MM.1S (cell line): Measurements from ENCODE around the gene AMDHD1.

ENCODE experiments used
- DNase-seq: peaks from one replicate; pipeline ENCODE4 v3.0.0-alpha.2; 2015
- H2AFZ ChIP-seq: fragments of 300-600 bp; sonication (generic); 2 replicates; pipeline ENCODE4 v1.6.0; 2016; ENCODE audit warnings: antibody characterized with exemption, low read length
- H3F3A ChIP-seq: fragments of 300-600 bp; sonication (generic); 2 replicates; pipeline ENCODE4 v1.6.1; 2016; ENCODE audit warnings: mild to moderate bottlenecking, antibody characterized with exemption, low read length, moderate library complexity, mixed read lengths; ENCODE audit not compliant: insufficient read depth
- H3K27ac ChIP-seq: fragments of 300-600 bp; sonication (generic); 2 replicates; pipeline ENCODE4 v1.5.1; 2016; ENCODE audit warnings: mild to moderate bottlenecking, low read length
- H3K27me3 ChIP-seq: fragments of 300-600 bp; sonication (generic); replicated peaks from 2 replicates; pipeline ENCODE4 v1.6.0; 2016; ENCODE audit warnings: low read length; ENCODE audit not compliant: insufficient read depth
- H3K36me3 ChIP-seq: fragments of 300-600 bp; sonication (generic); replicated peaks from 2 replicates; pipeline ENCODE4 v1.6.1; 2016; ENCODE audit warnings: mild to moderate bottlenecking, low read length, mixed read lengths; ENCODE audit not compliant: insufficient read depth
- H3K4me1 ChIP-seq: fragments of 300-600 bp; sonication (generic); 2 replicates; pipeline ENCODE4 v1.6.1; 2016; ENCODE audit warnings: low read length, mixed read lengths
- H3K4me2 ChIP-seq: fragments of 300-600 bp; sonication (generic); 2 replicates; pipeline ENCODE4 v1.6.0; 2016; ENCODE audit warnings: low read depth, low read length
- H3K4me3 ChIP-seq: fragments of 300-600 bp; sonication (generic); 2 replicates; pipeline ENCODE4 v1.5.1; 2016; ENCODE audit warnings: low read length, mixed read lengths
- H3K79me2 ChIP-seq: fragments of 300-600 bp; sonication (generic); 2 replicates; pipeline ENCODE4 v1.6.1; 2016; ENCODE audit warnings: mixed run types, low read length, mixed read lengths
- H3K9ac ChIP-seq: fragments of 300-600 bp; sonication (generic); 2 replicates; pipeline ENCODE4 v1.6.1; 2016; ENCODE audit warnings: low read length, mixed read lengths
- H3K9me2 ChIP-seq: fragments of 300-600 bp; sonication (generic); replicated peaks from 2 replicates; pipeline ENCODE4 v1.6.1; 2016; ENCODE audit warnings: mild to moderate bottlenecking, low read length, mixed read lengths; ENCODE audit not compliant: insufficient read depth
- H3K9me3 ChIP-seq: fragments of 300-600 bp; sonication (generic); replicated peaks from 2 replicates; pipeline ENCODE4 v1.6.1; 2016; ENCODE audit warnings: mild to moderate bottlenecking, low read length, mixed read lengths; ENCODE audit not compliant: insufficient read depth
- H4K20me1 ChIP-seq: fragments of 300-600 bp; sonication (generic); 2 replicates; pipeline ENCODE4 v1.6.1; 2016; ENCODE audit warnings: mild to moderate bottlenecking, low read length, moderate library complexity, mixed read lengths; ENCODE audit not compliant: insufficient read depth
- EZH2 ChIP-seq: fragments of 300-600 bp; sonication (generic); optimal IDR thresholded peaks from 2 replicates; pipeline ENCODE3; 2017; ENCODE audit warnings: low read depth, mild to moderate bottlenecking, antibody characterized with exemption, low read length, mixed read lengths
- EZH2phosphoT487 ChIP-seq: fragments of 300-600 bp; sonication (generic); IDR thresholded peaks from 2 replicates; pipeline ENCODE4 v1.6.1; 2018; ENCODE audit warnings: antibody characterized with exemption, low read length
- TF ChIP-seq, protein P1 (sequence below): fragments of 300-600 bp; sonication (generic); IDR thresholded peaks from 2 replicates; pipeline ENCODE4 v1.5.1; 2016; ENCODE audit warnings: antibody characterized with exemption, low read length, mixed read lengths

Gene AMDHD1, protein sequence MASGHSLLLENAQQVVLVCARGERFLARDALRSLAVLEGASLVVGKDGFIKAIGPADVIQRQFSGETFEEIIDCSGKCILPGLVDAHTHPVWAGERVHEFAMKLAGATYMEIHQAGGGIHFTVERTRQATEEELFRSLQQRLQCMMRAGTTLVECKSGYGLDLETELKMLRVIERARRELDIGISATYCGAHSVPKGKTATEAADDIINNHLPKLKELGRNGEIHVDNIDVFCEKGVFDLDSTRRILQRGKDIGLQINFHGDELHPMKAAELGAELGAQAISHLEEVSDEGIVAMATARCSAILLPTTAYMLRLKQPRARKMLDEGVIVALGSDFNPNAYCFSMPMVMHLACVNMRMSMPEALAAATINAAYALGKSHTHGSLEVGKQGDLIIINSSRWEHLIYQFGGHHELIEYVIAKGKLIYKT

DNA sequence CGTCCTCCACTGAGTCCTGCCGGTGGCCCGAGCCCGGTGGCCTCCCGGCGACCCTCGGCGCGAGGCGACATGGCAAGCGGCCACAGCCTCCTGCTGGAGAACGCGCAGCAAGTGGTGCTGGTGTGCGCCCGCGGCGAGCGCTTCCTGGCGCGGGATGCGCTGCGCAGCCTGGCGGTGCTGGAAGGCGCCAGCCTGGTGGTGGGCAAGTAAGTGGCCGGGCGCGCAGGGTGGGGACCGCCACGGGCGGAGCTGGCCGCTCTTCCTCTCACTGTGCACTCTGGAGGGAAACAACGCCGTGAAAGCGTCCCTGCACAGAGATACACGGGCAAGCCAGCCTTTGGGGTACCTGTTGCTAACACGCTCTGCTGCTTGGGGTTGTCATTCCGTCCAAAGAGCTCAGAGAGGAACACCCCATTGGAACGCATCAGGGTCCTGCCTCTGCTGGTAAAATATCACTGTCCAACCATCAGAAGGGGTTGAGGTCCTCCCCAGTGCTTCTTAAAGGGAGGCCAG is at the start of gene AMDHD1:
AMDHD1 (plus strand) TSS at position 2 of the 513 bp plus-strand sequence; CDS start at position 70, 68 bp downstream.
- DNase-seq, result peak; percentile 56
- Histone ChIP-seq H3K9me3 (no peaks in the 10 kb centered on the region), H3K79me2 (no peaks in the 10 kb centered on the region), H2AFZ (peak within 1 kb of the TSS; percentile 93), H3K9ac (peak within 1 kb of the TSS; percentile 72), H3K27ac (peak within 1 kb of the TSS; percentile 17; the same call in 1 of the 2 replicates), H3K4me3 (peak within 1 kb of the TSS; percentile 85), H3K9me2 (no peaks in the 10 kb centered on the region), H3K4me1 (no peaks in the 10 kb centered on the region; the same call in 1 of the 2 replicates), H3K36me3 (no peaks in the 10 kb centered on the region), H4K20me1 (no peaks in the 10 kb centered on the region), H3K4me2 (peak within 1 kb of the TSS; percentile 74), H3F3A (no peaks in the 10 kb centered on the region), H3K27me3 (no peaks in the 10 kb centered on the region)
- no peak for TF ChIP-seq EZH2phosphoT487
- TF ChIP-seq EZH2, result no peak
- TF ChIP-seq, protein P1, sequence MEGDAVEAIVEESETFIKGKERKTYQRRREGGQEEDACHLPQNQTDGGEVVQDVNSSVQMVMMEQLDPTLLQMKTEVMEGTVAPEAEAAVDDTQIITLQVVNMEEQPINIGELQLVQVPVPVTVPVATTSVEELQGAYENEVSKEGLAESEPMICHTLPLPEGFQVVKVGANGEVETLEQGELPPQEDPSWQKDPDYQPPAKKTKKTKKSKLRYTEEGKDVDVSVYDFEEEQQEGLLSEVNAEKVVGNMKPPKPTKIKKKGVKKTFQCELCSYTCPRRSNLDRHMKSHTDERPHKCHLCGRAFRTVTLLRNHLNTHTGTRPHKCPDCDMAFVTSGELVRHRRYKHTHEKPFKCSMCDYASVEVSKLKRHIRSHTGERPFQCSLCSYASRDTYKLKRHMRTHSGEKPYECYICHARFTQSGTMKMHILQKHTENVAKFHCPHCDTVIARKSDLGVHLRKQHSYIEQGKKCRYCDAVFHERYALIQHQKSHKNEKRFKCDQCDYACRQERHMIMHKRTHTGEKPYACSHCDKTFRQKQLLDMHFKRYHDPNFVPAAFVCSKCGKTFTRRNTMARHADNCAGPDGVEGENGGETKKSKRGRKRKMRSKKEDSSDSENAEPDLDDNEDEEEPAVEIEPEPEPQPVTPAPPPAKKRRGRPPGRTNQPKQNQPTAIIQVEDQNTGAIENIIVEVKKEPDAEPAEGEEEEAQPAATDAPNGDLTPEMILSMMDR, result peak; percentile 35

DNA sequence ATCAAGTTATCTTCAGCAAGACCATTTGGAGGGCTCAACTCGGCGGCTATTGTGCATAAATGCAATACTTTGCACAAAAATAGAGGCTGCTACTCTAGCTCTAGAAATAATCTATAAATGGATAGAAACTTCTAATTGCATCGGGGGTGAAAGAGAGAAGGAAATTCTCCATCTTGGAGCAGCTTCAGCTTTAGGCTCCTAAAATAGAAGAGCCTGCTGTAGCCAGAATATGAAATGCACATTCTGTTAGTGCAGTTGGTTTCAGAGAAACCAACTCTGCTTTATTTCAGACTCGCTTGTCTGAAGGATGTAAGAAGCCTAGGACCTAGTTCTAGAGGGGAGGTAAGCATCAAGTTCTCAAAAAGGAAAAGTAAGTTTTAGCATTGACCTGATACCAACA is 46.3 kb upstream of the AMDHD1 start:
- Histone ChIP-seq H2AFZ (no peak overlapping the region), H3K9me2 (no peaks in the 10 kb centered on the region), H3K27me3 (no peaks in the 10 kb centered on the region), H3K9me3 (no peaks in the 10 kb centered on the region), H3K79me2 (no peaks in the 10 kb centered on the region), H4K20me1 (no peaks in the 10 kb centered on the region), H3K4me3 (no peak overlapping the region), H3K27ac (no peak overlapping the region), H3K4me2 (no peak overlapping the region), H3F3A (no peaks in the 10 kb centered on the region), H3K36me3 (no peaks in the 10 kb centered on the region), H3K4me1 (no peaks in the 10 kb centered on the region), H3K9ac (no peak overlapping the region)
- DNase-seq, result no peak
- TF ChIP-seq EZH2 (no peak), EZH2phosphoT487 (no peak)
- TF ChIP-seq, protein P1, result no peak

DNA sequence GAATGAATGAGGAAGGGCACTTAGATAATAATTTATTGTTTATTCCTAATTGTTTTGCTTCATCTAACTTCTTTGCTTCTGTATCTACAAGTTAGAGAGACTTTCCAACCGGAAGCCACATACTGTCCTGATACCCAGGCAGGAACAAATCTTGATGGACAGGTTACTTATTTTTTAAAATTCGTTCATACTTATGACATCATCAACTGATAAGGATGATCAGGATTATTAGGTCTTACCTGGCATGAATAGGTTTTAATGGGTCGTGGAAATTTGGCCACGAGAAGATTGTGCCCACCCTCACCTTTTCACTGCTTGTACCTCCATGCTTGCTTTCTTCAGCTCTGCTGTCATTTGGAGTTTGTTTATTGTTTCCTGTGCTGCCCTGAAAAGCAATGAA is 45.0 kb upstream of the AMDHD1 start:
- H3K9me3 ChIP-seq, result no peaks in the 10 kb centered on the region
- H3K27ac ChIP-seq, result no peak overlapping the region
- no peaks in the 10 kb centered on the region for H3K79me2 ChIP-seq
- no peak overlapping the region for H2AFZ ChIP-seq
- H3K27me3 ChIP-seq, result no peaks in the 10 kb centered on the region
- no peak overlapping the region for H3K4me2 ChIP-seq
- TF ChIP-seq, protein P1, result no peak
- no peaks in the 10 kb centered on the region for H3K4me1 ChIP-seq
- no peaks in the 10 kb centered on the region for H3F3A ChIP-seq
- H3K9me2 ChIP-seq, result no peaks in the 10 kb centered on the region
- H3K9ac ChIP-seq, result no peak overlapping the region
- H3K4me3 ChIP-seq, result no peak overlapping the region
- no peak for DNase-seq
- H3K36me3 ChIP-seq, result no peaks in the 10 kb centered on the region
- no peaks in the 10 kb centered on the region for H4K20me1 ChIP-seq
